Lower leg skin (tissue), 3 donors: Measurements from ENCODE around the gene FEM1B.

Experiments
- CTCF ChIP-seq, 3 donors: fragments of 450-650 bp; IDR thresholded peaks; one replicate each; pipeline ENCODE4 v1.5.1; 2016; ENCODE audit warnings: antibody characterized with exemption in 3 of 3, mild to moderate bottlenecking in 3 of 3, moderate library complexity in 2 of 3
- POLR2A ChIP-seq, 2 donors: fragments of 450-650 bp; IDR thresholded peaks; one replicate each; pipeline ENCODE4 v1.6.1; 2016 to 2017; ENCODE audit warnings: antibody characterized with exemption in 2 of 2, mild to moderate bottlenecking in 1 of 2, moderate library complexity in 1 of 2

GRCh38 chr15:68301301-68301700 lies 23.8 kb downstream of the FEM1B start:
- TF ChIP-seq CTCF (IDR thresholded peaks at IDR 0.05) (no peak), POLR2A (IDR thresholded peaks at IDR 0.05) (no peak)
